Choroid plexus epithelial cell (primary cell): ENCODE data around the gene CRIP1.

Experiments
- DNase-seq: peaks from one replicate; pipeline ENCODE4 v3.0.0-alpha.2; 2010; ENCODE audit warnings: low read depth
- H3K4me3 ChIP-seq: 2 replicates; pipeline ENCODE4 v1.5.1; 2011; ENCODE audit warnings: low read depth, mild to moderate bottlenecking, control low read depth, low read length, moderate library complexity
- TF ChIP-seq, protein P1 (sequence below): conservative IDR thresholded peaks from 2 replicates; pipeline ENCODE4 v1.5.1; 2011; ENCODE audit warnings: low read depth, mild to moderate bottlenecking, control low read depth, inconsistent platforms, low read length, moderate library complexity

Gene CRIP1

DNA sequence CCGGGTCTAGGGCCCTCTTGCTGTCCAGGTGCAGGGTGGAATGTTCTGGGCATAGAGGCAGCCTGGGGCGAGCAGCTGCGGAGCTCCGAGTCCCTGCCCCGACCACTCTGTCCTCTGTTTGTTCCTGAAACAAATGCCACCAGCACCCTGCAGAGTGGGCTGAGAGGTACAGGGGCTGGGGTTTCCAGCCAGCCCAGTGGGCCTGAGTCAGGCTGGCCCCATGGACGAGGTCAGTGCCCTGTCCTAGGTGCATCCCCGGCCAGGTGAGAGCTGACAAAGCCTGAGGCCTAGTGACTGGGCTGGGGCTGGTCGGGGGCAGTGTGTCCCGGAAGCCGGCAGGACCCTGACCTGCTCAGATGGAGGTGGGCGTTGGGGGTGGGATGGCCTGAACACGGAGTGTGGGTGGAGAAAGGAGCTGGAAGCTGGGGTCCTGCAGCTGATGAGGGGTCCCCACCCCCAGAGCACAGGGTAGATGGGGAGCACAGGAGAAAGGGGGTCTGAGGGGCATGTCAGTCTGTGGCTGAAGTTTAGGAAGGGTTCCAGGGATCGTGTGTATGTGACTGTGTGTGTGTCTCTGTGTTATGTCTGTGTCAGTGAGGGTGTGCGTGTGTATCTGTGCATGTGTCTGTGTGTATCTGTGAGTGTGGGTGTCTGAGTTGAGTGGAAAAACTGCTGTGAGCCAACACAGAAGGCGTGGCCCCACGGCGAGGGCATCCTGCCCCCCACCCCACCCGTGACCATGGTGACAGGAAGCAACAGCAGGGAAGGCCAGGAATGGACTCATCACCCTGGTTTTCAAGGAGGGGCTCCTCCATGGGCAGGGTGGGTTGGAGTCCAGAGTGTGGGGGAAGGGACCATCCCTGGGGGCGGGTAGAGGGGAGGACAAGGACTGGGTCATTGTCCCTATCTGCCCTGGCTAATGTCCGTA lies 2.4 kb upstream of the CRIP1 start:
- DNase-seq = no peak
- no peak overlapping the region for H3K4me3 ChIP-seq

DNA sequence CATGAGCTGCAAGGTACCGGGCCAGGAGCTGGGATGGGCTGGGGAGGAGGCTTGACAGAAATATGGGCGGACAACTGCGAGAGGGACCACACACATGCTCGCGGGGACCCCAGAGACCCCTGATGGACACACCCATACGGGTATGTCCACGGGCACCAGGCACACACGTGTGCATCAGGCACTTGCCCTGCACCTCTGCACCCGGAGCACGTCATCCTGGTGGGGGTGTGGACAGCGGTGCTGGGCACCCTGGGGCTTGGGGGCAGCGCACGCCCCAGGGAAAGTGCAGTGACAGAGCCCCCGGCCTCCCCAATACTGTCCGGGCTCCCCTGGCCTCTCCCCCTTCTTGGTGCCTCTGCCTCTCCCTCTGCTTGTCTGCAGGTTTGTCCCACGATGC lies 1.7 kb upstream of the CRIP1 start:
- DNase-seq = no peak
- H3K4me3 ChIP-seq = no peak overlapping the region
- TF ChIP-seq, protein P1, sequence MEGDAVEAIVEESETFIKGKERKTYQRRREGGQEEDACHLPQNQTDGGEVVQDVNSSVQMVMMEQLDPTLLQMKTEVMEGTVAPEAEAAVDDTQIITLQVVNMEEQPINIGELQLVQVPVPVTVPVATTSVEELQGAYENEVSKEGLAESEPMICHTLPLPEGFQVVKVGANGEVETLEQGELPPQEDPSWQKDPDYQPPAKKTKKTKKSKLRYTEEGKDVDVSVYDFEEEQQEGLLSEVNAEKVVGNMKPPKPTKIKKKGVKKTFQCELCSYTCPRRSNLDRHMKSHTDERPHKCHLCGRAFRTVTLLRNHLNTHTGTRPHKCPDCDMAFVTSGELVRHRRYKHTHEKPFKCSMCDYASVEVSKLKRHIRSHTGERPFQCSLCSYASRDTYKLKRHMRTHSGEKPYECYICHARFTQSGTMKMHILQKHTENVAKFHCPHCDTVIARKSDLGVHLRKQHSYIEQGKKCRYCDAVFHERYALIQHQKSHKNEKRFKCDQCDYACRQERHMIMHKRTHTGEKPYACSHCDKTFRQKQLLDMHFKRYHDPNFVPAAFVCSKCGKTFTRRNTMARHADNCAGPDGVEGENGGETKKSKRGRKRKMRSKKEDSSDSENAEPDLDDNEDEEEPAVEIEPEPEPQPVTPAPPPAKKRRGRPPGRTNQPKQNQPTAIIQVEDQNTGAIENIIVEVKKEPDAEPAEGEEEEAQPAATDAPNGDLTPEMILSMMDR = no peak

More for the DNA sequence above, 2.4 kb upstream of the CRIP1 start:
- TF ChIP-seq, protein P1 = no peak

DNA sequence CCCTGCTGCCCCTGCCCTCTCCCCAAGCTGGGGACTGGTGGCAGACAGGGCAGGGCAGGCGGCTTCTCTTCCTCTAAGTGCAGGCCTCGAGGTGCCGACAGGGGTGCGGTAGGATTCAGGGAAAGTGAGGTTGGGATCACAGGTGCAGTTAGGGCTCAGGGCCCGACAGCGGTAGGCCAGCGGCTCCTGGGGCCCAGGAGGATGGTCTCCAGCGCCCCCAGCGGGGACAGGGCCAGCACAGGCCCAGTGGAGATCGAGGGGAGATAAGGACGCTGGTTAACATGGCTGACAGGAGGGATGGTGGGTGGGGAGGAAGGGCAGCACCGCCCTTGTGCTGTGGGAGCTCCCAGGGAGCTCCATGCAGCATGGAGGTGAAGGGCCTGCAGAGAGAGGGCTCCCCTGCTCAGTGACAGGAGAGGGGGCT lies 935 bp upstream of the CRIP1 start:
- no peak overlapping the region for H3K4me3 ChIP-seq
- DNase-seq = no peak
- TF ChIP-seq, protein P1 = peak; percentile 44

- no peak overlapping the region for H3K4me3 ChIP-seq
- DNase-seq = no peak
- TF ChIP-seq, protein P1 = no peak
Observed at GRCh38 chr14:105486974-105487448, 325 bp downstream of the CRIP1 start.

DNA sequence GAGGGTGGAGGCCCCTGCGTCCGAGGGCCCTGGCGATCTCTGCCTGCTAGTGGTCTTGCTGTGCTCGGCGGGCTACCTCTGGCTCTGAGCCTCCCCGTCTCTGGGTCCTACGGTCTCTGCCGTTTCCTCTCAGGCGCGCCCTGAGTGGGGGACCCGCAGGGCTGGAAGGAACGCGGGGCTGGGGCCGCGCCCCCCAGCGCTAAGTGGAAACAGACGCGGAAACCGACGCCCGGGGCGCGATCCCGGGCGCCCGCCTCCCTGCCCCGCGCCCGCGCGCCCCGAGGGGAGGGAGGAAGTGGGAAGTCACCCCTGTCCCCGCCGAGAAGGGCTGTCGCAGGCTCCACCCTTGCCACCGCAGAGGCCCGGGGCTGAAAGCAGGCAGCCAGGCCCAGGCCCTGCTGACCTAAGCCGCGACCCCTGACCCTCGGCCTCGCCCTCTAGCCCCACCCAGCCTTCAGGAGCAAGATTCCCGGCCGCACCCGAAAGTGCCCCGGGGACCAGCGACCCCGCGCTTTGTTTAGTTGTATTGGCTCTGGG lies 831 bp downstream of the CRIP1 start:
- no peak for DNase-seq
- no peak overlapping the region for H3K4me3 ChIP-seq
- TF ChIP-seq, protein P1 = no peak

DNA sequence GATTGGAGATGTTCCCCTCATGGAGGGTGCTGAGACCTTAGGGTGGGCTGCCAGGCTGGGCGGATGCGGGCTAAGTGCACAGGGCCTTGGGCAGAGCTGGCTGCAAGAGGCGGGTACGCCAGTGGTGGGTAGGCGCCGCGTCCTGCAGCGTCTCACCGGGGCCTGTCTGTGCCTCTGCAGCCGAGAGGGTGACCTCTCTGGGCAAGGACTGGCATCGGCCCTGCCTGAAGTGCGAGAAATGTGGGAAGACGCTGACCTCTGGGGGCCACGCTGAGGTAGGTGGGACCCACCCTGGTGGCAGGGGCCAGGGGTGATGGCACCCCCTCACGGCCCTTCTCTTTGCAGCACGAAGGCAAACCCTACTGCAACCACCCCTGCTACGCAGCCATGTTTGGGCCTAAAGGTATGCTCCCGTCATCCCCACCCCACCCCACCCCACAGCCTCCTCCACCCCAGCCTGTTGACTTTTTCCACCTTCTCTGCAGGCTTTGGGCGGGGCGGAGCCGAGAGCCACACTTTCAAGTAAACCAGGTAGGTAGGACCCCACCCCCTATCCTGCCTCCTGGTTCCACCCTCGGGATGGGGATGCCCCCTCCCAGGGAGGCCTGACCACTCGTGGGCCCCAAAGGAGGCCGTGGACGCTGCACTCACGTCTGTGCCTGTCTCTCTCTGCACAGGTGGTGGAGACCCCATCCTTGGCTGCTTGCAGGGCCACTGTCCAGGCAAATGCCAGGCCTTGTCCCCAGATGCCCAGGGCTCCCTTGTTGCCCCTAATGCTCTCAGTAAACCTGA lies 1.5 kb downstream of the CRIP1 start:
- no peak overlapping the region for H3K4me3 ChIP-seq
- no peak for DNase-seq
- TF ChIP-seq, protein P1 = no peak
